Stimulated activated naive CD8-positive, alpha-beta T cell treated with anti-CD3 and anti-CD28 coated beads, Interleukin-15, Interleukin-2, amounts not matched to agents 100 ng/mL and 50 ng/mL, for 24 hours (primary cell): ENCODE results near the gene ADSS1.

ENCODE experiments used
- H3K27ac Mint-ChIP-seq: one replicate; pipeline ENCODE4 v1.8.0; 2021; ENCODE audit warnings: mild to moderate bottlenecking, mixed read lengths
- H3K27me3 Mint-ChIP-seq: one replicate; pipeline ENCODE4 v1.8.0; 2021; ENCODE audit warnings: mixed read lengths
- H3K36me3 Mint-ChIP-seq: one replicate; pipeline ENCODE4 v1.8.0; 2021; ENCODE audit warnings: low read depth, mixed read lengths
- H3K4me1 Mint-ChIP-seq: one replicate; pipeline ENCODE4 v1.8.0; 2021; ENCODE audit warnings: low read depth, mixed read lengths
- H3K4me3 Mint-ChIP-seq: one replicate; pipeline ENCODE4 v1.8.0; 2021; ENCODE audit warnings: mild to moderate bottlenecking, mixed read lengths
- H3K9me3 Mint-ChIP-seq: one replicate; pipeline ENCODE4 v1.8.0; 2021; ENCODE audit warnings: mixed read lengths

Gene ADSS1

DNA sequence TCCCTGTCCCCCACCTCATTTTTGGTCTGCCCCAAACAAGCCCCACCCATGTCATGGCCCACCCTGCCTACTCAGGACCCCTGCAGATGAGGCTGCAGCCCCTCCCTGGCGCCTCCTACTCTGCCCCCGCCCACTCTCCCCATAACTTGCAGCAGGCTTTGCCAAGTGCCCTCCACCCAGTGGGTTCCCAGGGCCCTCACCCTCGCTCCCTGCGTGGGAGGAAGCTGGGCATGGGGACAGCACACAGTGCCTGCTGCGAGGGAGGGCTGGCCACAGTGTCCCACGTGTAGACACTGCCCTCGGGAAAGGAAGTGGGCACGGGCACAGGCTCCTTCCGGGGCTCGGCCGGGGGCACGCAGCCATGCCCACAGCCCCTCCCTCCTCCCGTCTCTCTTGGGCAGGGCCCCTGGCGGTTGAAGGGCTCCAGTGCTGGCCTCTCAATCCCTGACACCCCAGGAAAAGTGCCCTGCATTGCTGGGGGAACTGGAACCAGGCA, 62.1 kb downstream of the ADSS1 start:
- H3K36me3 Mint-ChIP-seq = no peaks in the 10 kb centered on the region
- no peaks in the 10 kb centered on the region for H3K27me3 Mint-ChIP-seq
- H3K27ac Mint-ChIP-seq = peak overlapping the region; percentile 21
- no peak overlapping the region for H3K4me3 Mint-ChIP-seq
- H3K9me3 Mint-ChIP-seq = no peaks in the 10 kb centered on the region
- H3K4me1 Mint-ChIP-seq = peaks cover 8% of the 10 kb centered on the region

DNA sequence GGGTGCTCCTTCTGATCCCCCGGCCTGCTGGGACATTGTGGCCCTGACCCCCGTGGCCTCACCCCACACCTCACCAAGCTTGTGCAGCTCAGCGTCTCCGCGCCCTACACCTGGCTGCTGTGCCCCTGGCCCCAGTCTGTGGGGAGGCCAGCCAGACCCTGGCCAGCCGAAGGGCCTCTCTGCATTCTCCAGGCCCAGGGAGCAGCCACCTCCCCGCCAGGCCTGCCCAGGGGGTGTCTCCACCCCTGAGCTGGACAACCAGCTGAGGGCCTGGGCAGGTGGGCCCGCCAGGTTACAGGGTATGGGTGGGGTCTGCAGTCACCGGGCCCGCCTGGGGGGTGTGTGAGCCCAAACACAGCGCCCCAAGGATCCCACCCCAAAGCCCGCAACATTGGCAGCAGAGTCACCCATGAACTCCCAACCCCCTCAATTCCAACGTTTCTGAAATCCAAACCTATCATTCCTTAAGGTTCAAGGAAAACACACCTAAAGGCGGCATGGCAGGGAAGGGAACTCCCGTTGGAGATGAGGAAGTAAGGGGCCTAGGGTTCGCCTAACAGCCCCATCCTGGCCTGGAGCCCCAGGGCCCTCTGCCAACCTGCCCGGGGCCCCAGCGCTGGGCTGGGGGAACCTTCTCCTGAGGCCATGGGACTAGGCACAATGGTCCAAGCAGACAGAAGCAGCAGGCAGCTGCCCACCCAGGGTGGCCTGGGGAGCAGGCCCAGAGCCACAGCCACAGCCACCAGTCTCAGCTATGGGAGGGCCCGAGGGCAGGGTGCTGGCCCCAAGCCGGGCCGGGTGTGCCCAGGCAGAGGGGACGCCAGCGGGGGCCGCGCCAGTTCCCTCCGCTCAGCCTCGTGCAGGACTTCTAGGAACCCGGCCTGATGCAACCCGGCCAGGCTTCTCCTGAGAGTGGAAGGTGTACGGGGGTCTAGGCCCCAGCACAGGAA, 63.0 kb downstream of the ADSS1 start:
- H3K4me1 Mint-ChIP-seq = peaks cover 12% of the 10 kb centered on the region

GRCh38 chr14:104787736-104788135, 63.7 kb downstream of the ADSS1 start:
- H3K4me1 Mint-ChIP-seq = peaks cover 13% of the 10 kb centered on the region
- no peaks in the 10 kb centered on the region for H3K9me3 Mint-ChIP-seq
- no peak overlapping the region for H3K4me3 Mint-ChIP-seq
- peaks cover 3% of the 10 kb centered on the region for H3K36me3 Mint-ChIP-seq
- no peak overlapping the region for H3K27ac Mint-ChIP-seq
- H3K27me3 Mint-ChIP-seq = no peaks in the 10 kb centered on the region

More for the DNA sequence above, 63.0 kb downstream of the ADSS1 start:
- H3K27me3 Mint-ChIP-seq = no peaks in the 10 kb centered on the region
- peaks cover 3% of the 10 kb centered on the region for H3K36me3 Mint-ChIP-seq
- peak overlapping the region; percentile 21 for H3K27ac Mint-ChIP-seq
- no peaks in the 10 kb centered on the region for H3K9me3 Mint-ChIP-seq
- no peak overlapping the region for H3K4me3 Mint-ChIP-seq

- Mint-ChIP-seq H3K9me3 (no peaks in the 10 kb centered on the region), H3K4me1 (peaks cover 18% of the 10 kb centered on the region), H3K27ac (no peak overlapping the region), H3K36me3 (peaks cover 3% of the 10 kb centered on the region), H3K4me3 (no peak overlapping the region), H3K27me3 (no peaks in the 10 kb centered on the region)
Measured at GRCh38 chr14:104788161-104788818, 64.3 kb downstream of the ADSS1 start.

DNA sequence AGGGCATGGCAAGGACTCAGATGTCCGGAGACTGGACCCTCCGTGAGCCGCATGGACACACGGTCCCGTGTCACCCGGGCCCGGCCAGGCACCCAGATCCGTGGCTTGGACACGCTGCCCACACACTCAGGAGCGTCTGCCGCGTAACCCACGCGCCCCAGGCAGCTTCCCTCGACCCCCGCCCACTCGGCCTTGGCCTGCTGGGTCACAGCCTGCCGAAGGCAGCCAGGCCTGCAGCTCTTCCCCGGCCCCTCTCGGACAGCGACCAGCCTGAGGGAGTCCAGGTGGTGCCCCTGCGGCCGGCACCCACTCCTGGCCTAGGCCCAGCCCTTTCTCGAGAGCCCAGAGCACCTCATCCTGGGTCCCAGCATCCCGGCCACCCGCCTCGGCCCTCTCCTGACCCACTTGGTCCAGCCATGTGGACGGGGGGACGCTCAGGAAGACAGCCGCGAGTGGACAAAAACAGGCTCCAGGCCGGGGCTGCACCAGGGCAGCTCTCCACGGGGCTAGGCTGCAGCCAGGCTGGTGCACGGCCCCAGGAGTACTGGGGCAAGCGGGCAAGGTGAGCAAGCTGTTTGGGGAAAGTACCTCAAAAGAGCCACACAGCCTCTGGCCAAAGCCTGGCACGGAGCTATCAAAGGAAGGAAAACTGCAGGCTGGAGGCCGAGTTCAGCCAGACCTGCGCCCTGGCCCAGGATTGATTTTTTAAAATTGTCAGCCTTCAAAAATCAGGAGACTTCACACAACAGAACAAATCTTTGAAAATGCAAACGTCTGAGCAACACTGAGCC, 65.0 kb downstream of the ADSS1 start:
- H3K4me1 Mint-ChIP-seq = peaks cover 26% of the 10 kb centered on the region

GRCh38 chr14:104789752-104790743, 66.0 kb downstream of the ADSS1 start:
- no peak overlapping the region for H3K4me3 Mint-ChIP-seq
- H3K36me3 Mint-ChIP-seq = peaks cover 3% of the 10 kb centered on the region
- H3K27ac Mint-ChIP-seq = no peak overlapping the region

More for the DNA sequence above, 65.0 kb downstream of the ADSS1 start:
- no peak overlapping the region for H3K27ac Mint-ChIP-seq
- no peaks in the 10 kb centered on the region for H3K27me3 Mint-ChIP-seq
- H3K36me3 Mint-ChIP-seq = peaks cover 3% of the 10 kb centered on the region
- H3K9me3 Mint-ChIP-seq = no peaks in the 10 kb centered on the region
- no peak overlapping the region for H3K4me3 Mint-ChIP-seq

DNA sequence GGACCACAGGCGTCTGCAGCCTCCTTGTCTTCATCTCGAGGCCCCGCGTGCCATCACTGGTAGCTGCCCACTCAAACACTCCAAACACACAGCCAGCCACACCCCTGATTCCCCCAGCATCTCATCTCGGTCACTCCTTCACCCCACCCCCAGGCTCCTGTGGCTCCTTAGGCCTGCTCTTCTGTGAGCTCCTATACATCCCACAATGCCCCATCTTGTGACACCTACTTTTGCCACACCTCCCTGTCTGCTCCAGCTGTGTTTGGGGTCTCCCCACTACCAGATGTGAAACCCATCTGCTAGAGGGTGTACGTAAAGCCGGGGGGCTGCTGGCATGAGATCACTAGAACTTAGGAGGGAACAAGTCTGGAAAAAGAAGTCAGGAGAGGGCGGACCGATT, 67.4 kb downstream of the ADSS1 start:
- H3K9me3 Mint-ChIP-seq = no peaks in the 10 kb centered on the region
- H3K27ac Mint-ChIP-seq = no peak overlapping the region
- H3K4me1 Mint-ChIP-seq = peaks cover 36% of the 10 kb centered on the region
- H3K4me3 Mint-ChIP-seq = no peak overlapping the region
- H3K27me3 Mint-ChIP-seq = no peaks in the 10 kb centered on the region
- peaks cover 3% of the 10 kb centered on the region for H3K36me3 Mint-ChIP-seq

More at GRCh38 chr14:104789752-104790743, 66.0 kb downstream of the ADSS1 start:
- Mint-ChIP-seq H3K27me3 (no peaks in the 10 kb centered on the region), H3K9me3 (no peaks in the 10 kb centered on the region), H3K4me1 (peaks cover 31% of the 10 kb centered on the region)

GRCh38 chr14:104792101-104792884, 68.3 kb downstream of the ADSS1 start:
- H3K27me3 Mint-ChIP-seq = no peaks in the 10 kb centered on the region
- peaks cover 31% of the 10 kb centered on the region for H3K4me1 Mint-ChIP-seq
- H3K9me3 Mint-ChIP-seq = no peaks in the 10 kb centered on the region
- peaks cover 3% of the 10 kb centered on the region for H3K36me3 Mint-ChIP-seq
- H3K4me3 Mint-ChIP-seq = no peak overlapping the region
- H3K27ac Mint-ChIP-seq = no peak overlapping the region

GRCh38 chr14:104792945-104793702, 69.1 kb downstream of the ADSS1 start:
- no peaks in the 10 kb centered on the region for H3K9me3 Mint-ChIP-seq
- H3K36me3 Mint-ChIP-seq = peaks cover 3% of the 10 kb centered on the region
- peaks cover 33% of the 10 kb centered on the region for H3K4me1 Mint-ChIP-seq
- H3K27ac Mint-ChIP-seq = no peak overlapping the region
- H3K4me3 Mint-ChIP-seq = peak overlapping the region; percentile 87
- no peaks in the 10 kb centered on the region for H3K27me3 Mint-ChIP-seq

GRCh38 chr14:104793703-104793959, 69.6 kb downstream of the ADSS1 start:
- no peaks in the 10 kb centered on the region for H3K9me3 Mint-ChIP-seq
- peaks cover 3% of the 10 kb centered on the region for H3K36me3 Mint-ChIP-seq
- H3K4me3 Mint-ChIP-seq = peak overlapping the region; percentile 87
- peaks cover under 1% of the 10 kb centered on the region for H3K27me3 Mint-ChIP-seq
- peaks cover 33% of the 10 kb centered on the region for H3K4me1 Mint-ChIP-seq
- H3K27ac Mint-ChIP-seq = no peak overlapping the region

- H3K27me3 Mint-ChIP-seq = peaks cover 5% of the 10 kb centered on the region
- H3K27ac Mint-ChIP-seq = peak overlapping the region; percentile 72
- peak overlapping the region; percentile 87 for H3K4me3 Mint-ChIP-seq
- peaks cover 3% of the 10 kb centered on the region for H3K36me3 Mint-ChIP-seq
- H3K4me1 Mint-ChIP-seq = peaks cover 33% of the 10 kb centered on the region
- H3K9me3 Mint-ChIP-seq = no peaks in the 10 kb centered on the region
Measured at GRCh38 chr14:104794099-104794498, 70.1 kb downstream of the ADSS1 start.

DNA sequence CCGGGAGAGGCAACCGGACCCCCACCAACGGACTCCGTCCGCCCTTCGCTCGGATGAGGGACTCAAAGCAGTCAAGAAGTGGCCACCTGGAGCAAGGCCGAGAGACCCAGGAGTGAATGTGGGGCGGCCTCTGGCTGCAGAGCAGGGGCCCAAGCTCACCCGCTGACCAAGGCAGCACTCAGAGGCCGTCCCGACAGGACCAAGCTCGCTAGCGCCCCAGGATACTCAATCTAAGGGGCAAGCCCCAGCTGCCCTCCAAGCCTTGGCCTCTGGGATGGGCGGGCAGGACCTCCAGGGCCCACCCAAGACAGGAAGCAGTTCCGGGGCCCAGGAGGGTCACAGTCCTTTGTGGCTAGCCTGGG, 70.6 kb downstream of the ADSS1 start:
- Mint-ChIP-seq H3K27me3 (peaks cover 9% of the 10 kb centered on the region), H3K9me3 (no peaks in the 10 kb centered on the region), H3K4me3 (peak overlapping the region; percentile 87), H3K27ac (peak overlapping the region; percentile 72), H3K4me1 (peaks cover 33% of the 10 kb centered on the region), H3K36me3 (peaks cover 3% of the 10 kb centered on the region)
